H7 (cell line): ENCODE results near the gene TXNDC11. TPM values are rescaled to one million over a fixed set of nuclear protein-coding genes. Genes with fewer than 3 reads are reported as not detected.

ENCODE experiments used
- DNase-seq: peaks from one replicate; pipeline ENCODE4 v3.0.0; 2012
- H3K27me3 ChIP-seq: 2 replicates; pipeline ENCODE4 v1.6.0; 2011; ENCODE audit warnings: mild to moderate bottlenecking, low read length; ENCODE audit not compliant: control insufficient read depth, insufficient read depth
- H3K36me3 ChIP-seq: replicated peaks from 2 replicates; pipeline ENCODE4 v1.5.1; 2011; ENCODE audit warnings: low read length; ENCODE audit not compliant: control insufficient read depth, insufficient read depth
- H3K4me3 ChIP-seq: 2 replicates; pipeline ENCODE4 v1.5.1; 2011; ENCODE audit warnings: low read depth, mild to moderate bottlenecking, control low read depth, low read length, moderate library complexity; ENCODE audit not compliant: insufficient read depth
- total RNA-seq: library from RNA; depleted of rRNA; stranded (reverse); fragments of >200 nt; shearing (Covaris generic); gene quantifications from 2 replicates; pipeline ENCODE4 v1.2.3, GENCODE V29; 2014

TXNDC11 gene
- total RNA-seq, 1 experiment from 2014 or later = 12.3 TPM

DNA sequence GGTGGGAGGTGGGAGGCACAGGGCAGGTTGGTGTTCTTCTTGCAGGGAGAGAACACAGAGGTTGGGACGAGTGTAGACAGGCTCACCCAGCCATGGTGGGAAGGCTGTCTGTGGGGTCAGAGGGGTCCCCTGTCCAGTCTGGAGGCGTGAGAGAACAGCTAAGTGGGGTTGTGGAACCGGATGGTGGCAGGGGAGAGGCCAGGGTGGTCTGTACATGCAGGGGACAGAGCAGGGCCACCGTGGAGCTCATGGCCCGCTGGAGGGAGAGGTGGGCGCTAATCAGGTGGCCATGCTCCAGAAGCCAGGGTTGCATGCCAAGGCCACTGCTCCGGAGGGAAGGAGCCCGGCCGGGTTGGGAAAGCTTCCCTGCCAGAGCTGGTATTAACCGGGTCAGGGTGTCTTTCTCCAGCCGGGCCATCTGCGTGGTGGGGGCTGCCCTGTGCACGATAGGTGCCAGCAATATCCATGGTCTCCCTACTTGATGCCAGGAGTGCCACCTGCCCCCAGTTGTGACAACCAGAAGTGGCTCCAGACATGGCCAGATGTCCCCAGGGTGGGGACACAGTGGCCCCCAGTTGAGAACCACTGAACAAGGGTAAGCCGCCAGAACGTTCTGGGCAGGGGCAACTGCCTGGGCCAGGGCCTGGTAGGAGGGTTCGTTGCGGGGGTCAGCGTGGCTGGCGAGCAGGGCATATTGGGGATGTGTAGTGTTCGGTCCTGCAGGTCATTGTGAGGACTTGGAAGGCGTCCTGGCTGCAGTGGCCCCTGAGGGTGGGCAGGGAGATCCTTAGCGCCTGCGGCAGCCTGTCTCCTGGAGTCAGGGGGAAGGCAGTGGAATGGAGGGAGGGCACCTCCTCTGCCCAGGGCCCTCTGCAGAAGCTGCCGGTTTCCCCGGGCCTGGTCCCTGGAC, 69.3 kb downstream of the TXNDC11 start:
- H3K27me3 ChIP-seq = no peaks in the 10 kb centered on the region
- DNase-seq = peak; percentile 66
- H3K4me3 ChIP-seq = no peak overlapping the region
- H3K36me3 ChIP-seq = peaks cover 17% of the 10 kb centered on the region

DNA sequence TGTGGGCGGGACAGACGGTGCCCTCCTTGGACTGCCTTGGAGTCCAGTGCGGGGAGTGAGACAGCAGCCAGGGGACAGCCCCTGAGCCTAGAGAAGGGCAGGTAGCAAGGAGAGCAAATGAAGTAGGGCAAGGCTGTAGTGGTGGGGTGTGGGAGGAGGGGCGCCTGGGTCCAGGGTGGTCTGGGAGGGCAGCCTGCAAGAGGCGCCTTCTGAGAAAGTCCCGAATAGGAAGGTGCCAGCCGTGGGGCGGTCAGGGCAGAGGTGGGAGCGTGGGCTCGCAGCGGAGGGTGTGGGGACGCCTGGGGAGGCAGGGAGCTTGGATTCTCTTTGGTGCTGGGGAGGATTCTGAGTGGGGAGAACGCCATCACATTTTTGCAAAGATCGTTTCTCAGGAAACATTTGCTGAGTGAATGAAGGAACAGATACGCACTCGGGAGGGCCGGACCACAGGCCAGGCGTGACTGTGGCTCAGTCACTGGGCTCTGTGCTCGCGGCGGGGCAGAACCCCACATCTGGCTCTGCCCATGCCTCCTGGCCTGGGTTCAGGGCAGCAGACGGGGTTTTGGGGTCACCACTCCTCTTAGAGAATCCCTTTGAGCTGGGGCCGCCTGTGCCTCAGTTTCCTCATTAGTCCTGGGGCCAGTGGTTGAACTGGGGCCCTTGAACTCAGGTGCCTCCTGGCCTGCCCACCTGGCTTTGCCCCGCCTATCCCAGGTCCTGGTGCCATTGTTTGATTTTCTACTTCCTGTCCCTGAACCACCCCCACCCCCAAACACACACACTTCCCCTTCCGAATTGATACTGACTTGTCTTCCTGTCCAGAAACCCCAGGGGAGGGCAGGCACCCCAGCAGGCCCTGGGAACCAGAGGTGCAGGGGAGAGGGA, 70.2 kb downstream of the TXNDC11 start:
- H3K4me3 ChIP-seq = no peak overlapping the region

DNA sequence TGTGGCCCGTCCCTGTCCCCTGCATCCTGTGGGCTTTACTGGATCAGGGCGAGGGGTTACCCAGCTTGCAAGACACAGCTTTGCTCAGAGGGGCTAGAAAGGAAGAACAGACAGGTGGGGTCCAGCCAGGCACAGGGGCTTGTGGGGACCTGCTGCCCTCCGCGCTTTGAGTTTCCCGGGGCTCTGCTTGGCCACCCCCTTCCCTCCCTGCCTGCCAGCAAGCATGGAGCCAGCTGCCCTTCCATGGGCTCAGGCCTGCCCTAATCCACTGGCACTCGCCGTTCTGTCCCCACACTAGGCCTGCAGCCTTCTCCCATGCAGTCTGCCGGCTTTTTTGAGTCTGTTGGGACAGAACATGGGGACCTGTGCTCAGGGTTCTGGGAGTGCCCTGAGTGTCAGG, 71.0 kb downstream of the TXNDC11 start:
- Histone ChIP-seq H3K4me3 (no peak overlapping the region), H3K36me3 (peaks cover 8% of the 10 kb centered on the region), H3K27me3 (no peaks in the 10 kb centered on the region; the same call in 1 of the 2 replicates)
- DNase-seq = peak; percentile 43

More for the DNA sequence above, 70.2 kb downstream of the TXNDC11 start:
- H3K36me3 ChIP-seq = peaks cover 13% of the 10 kb centered on the region
- no peaks in the 10 kb centered on the region for H3K27me3 ChIP-seq
- peak; percentile 52 for DNase-seq

DNA sequence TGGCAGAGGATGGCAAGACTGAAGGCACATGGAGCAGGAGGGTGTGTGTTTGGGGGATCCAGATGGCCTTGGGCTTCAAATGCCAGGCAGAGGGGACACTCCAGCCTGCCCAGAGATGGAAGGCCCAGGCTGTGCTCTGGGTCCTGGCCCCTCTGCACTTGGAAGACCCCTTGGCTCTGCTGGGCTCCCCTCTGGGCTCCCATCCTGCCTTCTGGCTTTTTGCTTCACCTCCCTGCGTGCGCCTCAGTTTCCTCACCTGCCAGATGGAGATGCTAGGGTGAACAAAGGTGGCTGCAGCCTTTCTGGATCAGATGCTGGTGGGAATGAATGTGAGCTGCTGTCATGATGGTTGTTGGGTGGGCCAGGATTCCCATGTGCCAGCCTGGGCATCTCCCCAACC, 71.4 kb downstream of the TXNDC11 start:
- Histone ChIP-seq H3K27me3 (no peaks in the 10 kb centered on the region; the same call in 1 of the 2 replicates), H3K36me3 (peaks cover 4% of the 10 kb centered on the region), H3K4me3 (no peak overlapping the region)
- no peak for DNase-seq

DNA sequence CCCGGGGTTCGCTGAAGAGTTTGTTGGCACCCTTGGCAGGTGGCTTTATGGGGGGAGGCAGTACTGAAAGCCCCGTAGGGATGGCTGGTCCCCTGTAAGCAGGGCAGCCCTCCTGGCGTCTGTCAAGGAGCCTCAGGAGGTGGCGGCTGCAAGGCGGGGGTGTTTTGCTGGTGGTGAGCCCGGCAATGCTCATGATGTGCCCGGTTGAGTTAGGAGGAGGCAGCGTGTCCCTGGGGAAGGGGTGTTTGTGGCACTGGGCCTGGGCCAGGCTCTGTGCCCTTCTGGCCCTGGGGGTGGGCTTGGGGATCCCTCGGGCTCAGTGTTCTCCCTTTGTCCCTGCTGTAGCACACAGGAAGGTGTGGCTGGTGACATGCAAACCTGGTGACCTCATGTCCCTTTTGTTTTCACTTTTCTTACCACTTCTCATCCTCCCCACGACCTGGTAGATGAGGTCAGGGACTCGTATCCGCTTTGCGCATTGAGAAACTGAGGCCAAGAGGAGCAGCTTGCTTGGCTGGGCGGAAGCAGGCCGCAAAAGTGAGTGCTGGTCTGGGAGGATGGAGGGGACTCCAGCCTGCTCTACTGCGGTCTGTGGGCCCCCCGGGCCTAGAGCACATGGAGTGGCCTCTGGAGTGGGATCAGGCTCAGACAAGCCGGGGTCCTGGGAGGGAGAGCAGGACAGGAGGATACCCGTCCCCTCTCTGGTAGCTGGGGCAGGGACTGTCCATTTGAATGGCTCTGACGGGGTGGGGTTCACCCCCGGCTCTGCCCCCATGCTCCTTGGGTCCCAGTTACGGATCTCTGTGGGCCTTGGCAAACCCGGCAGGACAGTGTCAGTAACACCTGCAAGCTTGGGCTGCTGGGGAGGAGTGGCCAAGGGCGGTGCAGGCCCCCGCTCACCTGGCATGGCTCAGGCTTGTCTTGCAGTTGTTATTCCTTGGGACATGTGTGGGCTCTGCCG, 72.2 kb downstream of the TXNDC11 start:
- Histone ChIP-seq H3K4me3 (no peak overlapping the region), H3K36me3 (no peaks in the 10 kb centered on the region; the same call in 1 of the 2 replicates), H3K27me3 (no peaks in the 10 kb centered on the region; the same call in 1 of the 2 replicates)
- peak; percentile 66 for DNase-seq

DNA sequence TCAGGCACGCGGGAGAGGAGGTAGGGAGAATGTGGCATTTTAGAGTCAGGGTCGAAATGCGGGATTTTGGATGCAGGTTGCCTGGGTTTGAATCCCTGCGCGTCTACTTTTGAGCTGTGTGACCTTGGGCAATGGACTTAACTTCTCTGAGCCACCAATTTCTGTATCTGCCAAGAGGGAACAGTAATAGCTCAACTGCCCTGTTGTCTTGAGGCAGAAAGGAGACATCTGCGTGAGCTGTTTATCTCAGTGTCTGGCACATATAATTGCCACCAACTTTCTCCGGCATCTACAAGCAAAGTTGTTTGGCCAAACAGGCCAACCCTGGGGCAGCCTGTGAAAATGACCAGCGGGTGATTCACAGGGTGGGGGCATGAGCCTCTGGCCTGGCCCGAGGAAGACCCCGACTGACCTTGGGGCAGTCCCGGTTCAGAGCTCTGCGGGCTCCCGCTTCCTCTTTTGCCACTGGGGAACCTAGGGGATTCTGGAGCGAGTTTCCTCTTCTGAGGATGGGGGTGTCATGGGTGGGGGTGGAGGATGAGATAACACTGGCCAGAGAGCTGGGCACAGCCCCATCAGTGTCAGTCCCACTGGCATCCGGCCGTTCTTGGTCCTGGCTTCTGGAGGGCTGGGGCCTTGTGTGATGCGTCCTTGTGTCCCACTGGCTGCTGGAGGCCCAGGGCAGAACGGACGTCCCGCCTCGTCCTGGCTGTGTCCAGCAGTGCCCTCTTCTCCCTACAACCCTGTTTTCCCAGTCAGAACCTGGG, 73.1 kb downstream of the TXNDC11 start:
- H3K36me3 ChIP-seq = no peaks in the 10 kb centered on the region; the same call in 1 of the 2 replicates
- H3K4me3 ChIP-seq = peak overlapping the region; percentile 85
- no peaks in the 10 kb centered on the region; the same call in 1 of the 2 replicates for H3K27me3 ChIP-seq
- DNase-seq = peak; percentile 59

DNA sequence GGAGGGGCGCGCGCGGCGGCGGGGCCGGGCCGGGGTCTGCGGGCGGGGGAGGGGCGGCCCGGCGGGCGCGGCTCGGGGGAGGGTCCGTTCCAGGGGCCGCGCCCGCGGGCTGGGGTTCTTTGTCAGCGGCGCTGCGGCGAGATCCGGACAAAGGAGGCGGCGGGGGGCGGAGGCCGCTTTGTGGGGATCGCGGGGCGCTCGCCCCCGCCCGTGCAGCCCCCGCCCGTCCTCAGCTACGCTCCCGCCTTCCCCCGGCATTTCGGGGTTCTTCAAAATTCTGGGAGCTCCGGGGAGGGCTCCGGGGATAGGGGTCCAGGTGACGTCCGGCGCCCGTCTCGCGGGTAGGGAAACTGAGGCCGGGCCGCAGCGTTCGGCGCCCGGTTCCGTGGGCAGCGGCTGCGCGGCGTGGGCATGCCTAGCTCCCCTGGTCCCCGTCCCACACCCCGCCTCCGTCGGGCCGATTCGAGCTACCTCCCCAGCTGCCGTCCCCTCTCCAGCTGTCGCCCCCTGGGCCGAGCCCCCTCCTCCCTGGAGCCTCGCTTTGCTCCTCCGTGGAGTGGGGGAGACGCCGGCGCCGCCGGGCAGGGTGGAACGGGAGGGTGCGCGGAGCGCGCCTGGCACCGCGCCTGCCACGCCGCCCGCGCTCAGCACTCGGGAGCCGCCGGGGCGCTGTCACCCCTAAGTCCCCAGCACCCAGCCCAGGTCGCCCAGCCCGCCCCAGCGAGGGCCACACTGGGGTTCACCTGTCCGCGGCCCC, 73.9 kb downstream of the TXNDC11 start:
- Histone ChIP-seq H3K27me3 (no peaks in the 10 kb centered on the region; the same call in 1 of the 2 replicates), H3K4me3 (peak overlapping the region; percentile 85), H3K36me3 (no peaks in the 10 kb centered on the region; the same call in 1 of the 2 replicates)
- DNase-seq = peak; percentile 69

DNA sequence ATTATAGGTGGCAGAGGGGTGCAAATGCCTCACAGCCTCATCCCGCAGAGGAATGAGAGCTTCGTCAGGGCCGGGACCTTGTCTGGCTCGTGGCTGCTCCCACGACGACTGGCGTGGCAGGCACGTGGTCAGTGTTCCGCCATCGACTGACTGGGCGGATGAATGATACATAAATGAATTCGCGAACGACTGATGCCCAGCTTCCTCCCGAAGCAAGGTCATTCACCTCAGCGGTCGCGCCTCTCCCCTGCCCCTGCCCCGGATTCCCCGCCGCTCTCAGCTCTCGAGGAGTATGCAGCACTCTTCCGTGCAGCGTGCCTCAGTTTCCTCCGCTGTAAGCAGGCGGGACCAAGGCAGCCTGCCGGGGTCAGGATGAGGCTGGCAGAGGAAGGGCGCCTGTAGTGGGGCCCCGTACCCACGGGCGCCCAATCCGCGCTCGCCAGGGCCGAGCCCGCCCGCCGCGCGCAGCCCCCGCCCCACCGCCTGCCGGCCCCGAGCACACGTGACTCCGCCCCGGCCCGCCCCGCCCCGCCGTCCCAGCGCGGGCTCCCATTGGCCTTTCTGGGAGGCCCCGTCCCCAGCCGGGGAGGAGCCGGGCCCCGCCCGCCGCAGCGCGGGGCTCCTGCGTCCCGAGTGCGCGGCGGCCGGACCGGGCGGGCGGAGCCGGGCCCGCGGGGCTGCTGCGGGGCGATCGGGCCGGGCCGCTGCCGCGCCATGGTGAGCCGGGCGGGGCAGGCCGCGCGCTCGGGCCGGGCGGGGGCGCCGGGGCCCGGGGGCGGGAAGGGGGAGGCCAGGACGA, 74.6 kb downstream of the TXNDC11 start, which contains the start of gene SNN:
SNN (plus strand) TSS at position 632 of the 799 bp plus-strand sequence. CDS start 7,605 bp downstream, outside the sequence.
- Histone ChIP-seq H3K4me3 (peak within 1 kb of the TSS; percentile 85), H3K36me3 (no peaks in the 10 kb centered on the region; the same call in 1 of the 2 replicates), H3K27me3 (no peaks in the 10 kb centered on the region; the same call in 1 of the 2 replicates)
- DNase-seq = peak; percentile 100

DNA sequence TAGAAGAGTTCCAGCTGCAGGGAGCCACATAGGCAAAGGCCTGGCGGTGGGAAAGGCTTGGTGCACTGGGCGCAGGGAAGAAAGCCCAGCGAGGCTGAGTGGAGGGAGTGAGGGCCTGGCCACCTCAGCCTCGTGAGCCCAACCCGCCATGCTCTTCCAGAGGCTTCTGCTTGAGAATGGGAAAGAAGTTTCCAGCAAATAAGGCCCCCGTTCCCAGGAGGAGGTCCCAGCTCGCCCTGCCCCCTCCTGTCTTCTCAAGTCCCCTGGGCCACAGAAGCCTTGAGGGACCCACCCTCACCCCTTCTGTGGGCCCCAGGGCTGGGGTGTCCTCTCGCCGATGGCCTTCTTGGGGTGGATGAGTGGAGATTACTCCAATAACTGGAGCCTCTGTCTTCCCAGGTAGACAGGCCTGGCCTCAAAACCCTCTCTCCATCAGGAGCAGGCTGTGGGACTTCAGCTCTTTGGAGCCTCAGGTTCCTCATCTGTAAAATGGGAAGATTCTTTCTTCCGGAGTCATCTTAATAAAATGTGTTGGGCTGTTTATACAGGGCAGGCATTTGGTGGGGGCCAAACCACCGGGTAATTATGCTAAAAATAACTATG, 75.3 kb downstream of the TXNDC11 start:
- no peak overlapping the region for H3K4me3 ChIP-seq
- no peaks in the 10 kb centered on the region; the same call in 1 of the 2 replicates for H3K27me3 ChIP-seq
- no peaks in the 10 kb centered on the region; the same call in 1 of the 2 replicates for H3K36me3 ChIP-seq
- DNase-seq = peak; percentile 63

DNA sequence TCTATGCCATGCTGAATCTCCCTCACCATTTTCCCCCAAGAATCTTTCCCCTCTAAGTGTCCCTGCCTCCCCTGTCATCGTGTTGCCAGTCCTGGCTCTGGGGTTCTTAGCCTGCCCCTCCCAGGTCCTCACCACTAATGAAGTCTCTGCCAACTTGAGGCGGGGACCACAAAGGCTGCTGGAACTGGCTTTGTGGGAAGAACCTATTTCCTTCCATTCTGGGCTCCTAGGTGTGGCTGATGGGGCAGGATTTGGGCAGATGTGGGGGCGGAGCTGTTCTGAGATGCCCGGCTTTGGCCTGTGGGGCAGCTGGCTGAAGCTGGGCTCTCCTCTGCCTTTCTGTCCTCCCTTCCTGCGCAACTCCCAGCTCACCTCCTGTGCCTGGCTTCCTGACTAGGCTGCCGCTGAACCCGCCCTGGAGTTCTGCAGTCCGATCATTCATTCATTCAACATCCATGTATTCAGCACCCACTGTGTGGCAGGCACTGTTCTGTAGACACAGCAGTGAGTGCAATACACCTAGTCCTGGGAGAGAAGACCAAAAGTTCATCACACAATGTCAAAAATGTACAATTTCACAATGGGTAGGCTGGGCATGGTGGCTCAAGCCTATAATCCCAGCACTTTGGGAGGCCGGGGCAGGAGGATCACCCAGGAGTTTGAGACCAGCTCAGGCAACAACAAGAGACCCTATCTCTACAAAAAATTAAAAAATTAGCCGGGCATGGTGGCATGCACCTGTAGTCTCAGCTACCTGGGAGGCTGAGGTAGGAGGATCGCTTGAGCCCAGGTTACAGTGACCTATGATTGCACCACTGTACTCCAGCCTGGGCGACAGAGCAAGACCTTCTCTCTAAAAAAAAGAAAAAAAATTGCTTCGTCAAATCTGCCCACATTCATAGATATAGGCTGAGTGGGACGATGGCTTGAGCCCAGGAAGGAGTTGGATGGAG, 76.3 kb downstream of the TXNDC11 start:
- Histone ChIP-seq H3K27me3 (no peaks in the 10 kb centered on the region; the same call in 1 of the 2 replicates), H3K4me3 (no peak overlapping the region), H3K36me3 (no peaks in the 10 kb centered on the region; the same call in 1 of the 2 replicates)
- DNase-seq = peak; percentile 43
